Activated gamma-delta T cell (primary cell): Measurements from ENCODE around the gene SLIT3.

ENCODE experiments used
- DNase-seq: peaks from one replicate; lab custom pipeline; 2025; lab: John Stamatoyannopoulos, UW

The SLIT3 gene

GRCh38 chr5:168740811-168741213 is 560.1 kb downstream of the SLIT3 start:
- DNase-seq: no peak

- no peak for DNase-seq
Measured at GRCh38 chr5:168740092-168740800, 560.7 kb downstream of the SLIT3 start.

GRCh38 chr5:168737066-168737465 is 563.9 kb downstream of the SLIT3 start:
- no peak for DNase-seq

GRCh38 chr5:168736281-168736831 is 564.6 kb downstream of the SLIT3 start:
- no peak for DNase-seq

- no peak for DNase-seq
Measured at GRCh38 chr5:168734620-168735300, 566.2 kb downstream of the SLIT3 start.

GRCh38 chr5:168734119-168734518 is 566.8 kb downstream of the SLIT3 start:
- no peak for DNase-seq

- DNase-seq: no peak
Measured at GRCh38 chr5:168728546-168729211, 572.3 kb downstream of the SLIT3 start.

- no peak for DNase-seq
Measured at GRCh38 chr5:168727547-168727946, 573.4 kb downstream of the SLIT3 start.

- no peak for DNase-seq
Measured at GRCh38 chr5:168726342-168726741, 574.6 kb downstream of the SLIT3 start.

- no peak for DNase-seq
Measured at GRCh38 chr5:168724227-168724626, 576.7 kb downstream of the SLIT3 start.

- DNase-seq: no peak
Measured at GRCh38 chr5:168723037-168723436, 577.9 kb downstream of the SLIT3 start.

- DNase-seq: no peak
Measured at GRCh38 chr5:168721966-168722365, 579.0 kb downstream of the SLIT3 start.

- no peak for DNase-seq
Measured at GRCh38 chr5:168721002-168721753, 579.8 kb downstream of the SLIT3 start.

GRCh38 chr5:168720575-168720974 is 580.4 kb downstream of the SLIT3 start:
- no peak for DNase-seq

- DNase-seq: no peak
Measured at GRCh38 chr5:168714046-168714445, 586.9 kb downstream of the SLIT3 start.

GRCh38 chr5:168713051-168713450 is 587.9 kb downstream of the SLIT3 start:
- no peak for DNase-seq

- no peak for DNase-seq
Measured at GRCh38 chr5:168712280-168712924, 588.5 kb downstream of the SLIT3 start.

- no peak for DNase-seq
Measured at GRCh38 chr5:168710706-168711105, 590.2 kb downstream of the SLIT3 start.

GRCh38 chr5:168707716-168708695 is 592.9 kb downstream of the SLIT3 start:
- no peak for DNase-seq

- DNase-seq: no peak
Measured at GRCh38 chr5:168706655-168707069, 594.3 kb downstream of the SLIT3 start.
